DMS114 treated with DMSO at 0.1 percent for 48 hours (cell line): ENCODE measurements around the gene HSF2BP.
"Not testable (repeated sequence)": the region's sequence is repeated elsewhere in the genome, so short reads cannot be mapped to it uniquely, and the experiment has no call there.

Source experiments
- DNase-seq: peaks from one replicate; lab custom pipeline; 2025; ENCODE audit not compliant: unreplicated experiment; lab: John Stamatoyannopoulos, UW

Gene HSF2BP

DNA sequence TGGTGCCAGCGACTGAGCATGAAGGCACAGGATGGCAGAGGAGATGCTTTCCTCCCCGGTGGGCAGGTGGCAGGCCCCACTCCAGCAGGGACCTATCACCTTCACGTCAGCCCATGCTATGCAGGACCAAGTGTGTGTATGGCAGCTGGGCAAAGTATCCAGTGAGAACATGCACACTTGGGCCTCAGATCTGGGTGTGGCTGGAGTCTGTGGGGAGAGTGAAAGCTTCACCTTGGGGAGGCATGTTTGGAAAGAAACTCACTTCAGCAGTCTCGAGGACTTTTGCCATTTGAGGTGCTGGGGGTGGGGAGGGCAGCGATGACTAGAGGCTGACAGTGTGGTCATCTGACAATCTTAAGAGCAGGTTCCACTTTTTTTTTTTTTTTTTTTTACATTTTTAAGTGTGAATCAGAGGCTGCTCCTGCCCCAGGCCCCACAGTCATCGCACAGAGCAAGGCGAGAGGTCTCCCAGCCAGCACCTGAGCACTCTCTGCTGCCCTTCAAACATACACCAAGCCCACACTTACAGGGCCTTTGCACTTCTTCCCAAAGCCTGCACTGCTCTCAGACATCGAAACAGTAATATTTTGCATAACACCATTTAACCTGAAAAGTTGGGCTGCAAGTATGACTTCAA is 136.7 kb downstream of the HSF2BP start:
- DNase-seq = not testable (repeated sequence)

DNA sequence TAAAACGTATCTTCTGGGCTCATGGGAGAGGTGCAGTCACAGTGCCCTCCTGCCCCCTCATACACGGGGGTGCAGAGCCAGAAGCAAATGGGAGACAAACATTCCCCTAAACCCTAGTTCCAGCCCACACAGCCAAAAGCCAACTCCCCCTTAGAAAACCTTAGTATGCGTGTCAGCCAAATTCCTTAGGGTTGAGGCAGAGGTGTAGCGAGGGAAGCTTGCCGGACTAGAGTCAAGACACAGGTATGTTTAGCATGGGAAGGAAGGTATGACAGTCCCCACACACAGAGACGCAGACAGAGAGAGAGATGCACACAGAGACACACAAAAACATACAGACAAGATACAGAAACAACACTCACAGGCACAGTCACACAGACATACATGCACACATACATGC is 141.6 kb downstream of the HSF2BP start:
- not testable (repeated sequence) for DNase-seq

DNA sequence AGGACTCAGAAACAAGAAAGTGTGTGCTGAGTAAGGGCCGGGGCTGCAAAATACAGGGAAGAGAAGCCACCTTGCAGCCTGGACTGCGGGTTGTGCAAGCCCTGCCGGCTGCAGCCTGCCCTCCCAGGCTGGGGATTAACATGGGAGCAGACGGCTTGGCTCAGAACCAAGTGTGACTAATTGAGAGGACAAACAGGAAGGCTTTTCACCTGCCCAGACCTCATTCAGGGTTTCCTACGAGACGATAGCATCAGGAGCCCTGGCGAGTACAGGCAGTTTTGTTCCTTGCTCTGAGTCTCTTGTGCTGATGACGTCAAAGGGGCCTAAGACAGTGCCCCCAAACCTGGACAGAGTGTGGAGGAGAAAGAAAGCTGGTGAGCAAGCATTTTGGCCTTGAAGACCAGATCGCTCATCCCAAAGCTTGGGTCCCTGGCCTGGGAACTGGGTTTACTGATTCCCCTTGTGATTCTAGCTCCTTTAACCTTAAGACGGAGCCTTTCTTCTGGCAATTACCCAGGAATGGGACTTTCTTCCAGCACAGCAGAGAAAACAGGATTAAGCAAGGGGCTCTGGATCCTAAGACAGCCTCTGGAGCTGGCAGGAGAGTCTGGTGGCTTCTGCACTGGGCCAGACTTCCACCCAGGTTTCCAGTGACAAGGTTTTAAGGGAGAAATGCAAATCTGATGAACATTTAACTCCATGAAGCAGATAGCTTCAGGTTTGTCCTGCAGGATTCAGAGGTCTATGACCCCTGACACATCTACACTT is 142.2 kb downstream of the HSF2BP start:
- DNase-seq = not testable (repeated sequence)

DNA sequence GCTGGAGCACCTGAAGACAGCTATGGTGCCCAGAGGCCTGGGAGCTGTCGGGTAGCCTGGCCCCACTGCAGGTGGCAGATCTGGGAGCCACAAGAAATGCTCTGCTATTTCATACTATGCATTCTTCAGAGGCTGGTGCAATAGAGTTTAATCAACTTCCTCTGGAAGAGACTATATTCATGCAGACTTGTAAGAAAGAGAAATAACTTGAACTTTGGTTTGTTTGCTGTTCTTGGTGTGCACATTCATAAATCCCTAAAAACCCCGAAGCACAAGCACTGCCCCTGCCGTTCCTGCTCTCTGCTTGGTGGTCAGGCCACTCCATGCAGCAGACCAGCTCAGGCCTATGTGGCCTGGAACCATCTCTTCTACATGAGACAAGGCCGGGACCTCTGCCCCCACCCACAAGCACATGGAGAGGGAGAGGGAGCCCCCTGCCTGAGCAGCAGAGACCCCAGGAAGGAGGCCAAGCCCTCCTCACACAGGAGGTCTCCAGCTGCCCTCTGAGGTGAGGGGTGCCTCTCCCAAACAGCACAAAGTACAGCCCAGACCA is 142.9 kb downstream of the HSF2BP start:
- DNase-seq = not testable (repeated sequence)

DNA sequence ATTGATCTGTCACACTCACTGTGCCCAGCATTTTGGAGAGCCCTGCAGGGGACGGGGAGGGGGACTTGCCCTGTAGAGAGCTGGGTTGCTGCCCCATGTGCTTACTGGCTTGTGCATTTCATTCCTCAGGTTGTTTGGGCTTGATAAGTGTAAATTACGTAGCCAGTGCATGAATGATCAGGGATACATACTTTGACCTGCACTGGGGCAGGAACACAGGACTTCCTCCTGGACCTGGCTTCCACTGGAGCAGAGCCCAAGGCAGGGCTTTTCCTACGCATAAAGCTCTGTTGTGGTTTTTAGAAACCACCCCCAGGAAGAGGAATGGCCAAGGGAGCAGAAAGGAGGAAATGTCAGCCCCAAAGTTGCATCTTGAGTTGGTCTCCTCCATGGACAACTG is 144.5 kb downstream of the HSF2BP start:
- DNase-seq = not testable (repeated sequence)

DNA sequence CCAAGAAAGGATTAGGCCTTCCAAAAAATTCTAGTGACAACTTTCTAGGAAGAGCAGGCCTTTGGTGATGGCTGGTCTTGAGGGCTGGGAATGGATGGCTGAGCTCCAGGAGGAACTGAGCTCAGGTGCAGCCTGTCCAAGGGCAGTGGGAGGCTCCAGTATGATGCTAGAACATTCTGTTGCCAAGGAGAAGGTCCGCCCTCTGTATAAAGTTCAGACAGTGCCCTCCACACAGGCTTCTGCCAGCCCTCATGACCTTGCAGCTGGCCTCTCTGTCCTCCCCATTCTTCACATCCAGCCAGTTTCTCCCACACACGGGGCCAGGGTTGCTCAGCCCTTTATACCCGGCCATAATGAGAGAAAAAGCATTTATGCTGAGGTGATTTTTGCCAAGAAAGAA is 146.3 kb downstream of the HSF2BP start:
- DNase-seq = not testable (repeated sequence)

DNA sequence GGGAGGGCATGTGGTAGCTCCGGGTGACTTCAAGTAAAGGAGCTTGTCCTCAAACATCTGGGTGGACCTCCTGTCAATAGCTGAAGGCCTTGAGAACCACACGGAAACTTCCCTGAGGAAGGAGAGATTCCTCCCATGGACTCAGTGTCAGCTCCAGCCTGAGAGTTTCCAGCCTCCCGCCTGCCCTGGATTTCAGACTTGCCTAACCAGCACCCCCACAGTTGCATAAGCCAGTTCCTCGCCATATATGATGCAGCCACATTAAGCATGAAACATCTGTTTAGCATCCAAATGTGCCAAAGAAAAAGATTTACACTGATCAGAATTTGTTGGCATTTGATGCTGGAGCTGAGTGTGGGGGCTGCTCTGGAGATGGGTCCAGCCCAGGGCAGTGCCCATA is 148.1 kb downstream of the HSF2BP start:
- DNase-seq = not testable (repeated sequence)

DNA sequence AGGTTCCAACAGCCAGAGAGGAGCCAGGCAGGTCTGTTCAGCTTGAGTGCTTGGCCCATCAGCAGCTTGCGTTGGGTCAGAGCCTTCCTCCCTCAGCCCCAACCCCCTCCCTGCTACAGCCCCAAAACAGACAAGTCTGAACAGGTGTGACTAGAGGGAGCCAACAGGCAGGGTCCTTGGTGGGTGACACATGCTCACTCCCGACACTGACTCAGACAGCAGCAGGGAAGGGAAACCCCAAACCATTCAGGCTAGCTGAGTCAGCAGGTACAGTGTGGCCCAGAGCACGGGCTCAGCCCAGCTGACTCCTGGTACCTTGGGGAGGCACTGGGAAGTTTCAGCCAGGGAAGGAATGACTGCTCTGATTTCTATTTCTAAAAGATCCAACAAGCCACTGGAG is 148.6 kb downstream of the HSF2BP start:
- not testable (repeated sequence) for DNase-seq

DNA sequence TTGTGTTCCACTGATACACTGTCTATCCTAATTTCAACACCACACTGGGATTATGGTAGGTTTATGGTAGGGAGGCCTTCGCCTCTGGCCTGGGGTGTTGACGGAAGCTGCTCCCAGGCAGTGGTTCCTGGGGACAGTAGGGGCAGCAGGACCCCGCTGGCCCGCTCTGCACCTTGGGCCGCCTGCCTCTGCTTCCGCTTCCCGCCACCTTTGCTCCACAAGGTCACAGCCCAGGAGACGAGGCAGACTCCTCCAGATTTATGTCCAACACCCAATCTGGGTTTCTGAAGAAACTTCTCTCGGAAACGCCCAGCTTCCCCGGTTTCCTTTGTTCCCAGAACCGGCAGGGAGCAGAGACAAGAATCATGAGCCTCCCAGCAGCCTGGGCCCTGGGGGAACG is 155.4 kb downstream of the HSF2BP start:
- DNase-seq = not testable (repeated sequence)

DNA sequence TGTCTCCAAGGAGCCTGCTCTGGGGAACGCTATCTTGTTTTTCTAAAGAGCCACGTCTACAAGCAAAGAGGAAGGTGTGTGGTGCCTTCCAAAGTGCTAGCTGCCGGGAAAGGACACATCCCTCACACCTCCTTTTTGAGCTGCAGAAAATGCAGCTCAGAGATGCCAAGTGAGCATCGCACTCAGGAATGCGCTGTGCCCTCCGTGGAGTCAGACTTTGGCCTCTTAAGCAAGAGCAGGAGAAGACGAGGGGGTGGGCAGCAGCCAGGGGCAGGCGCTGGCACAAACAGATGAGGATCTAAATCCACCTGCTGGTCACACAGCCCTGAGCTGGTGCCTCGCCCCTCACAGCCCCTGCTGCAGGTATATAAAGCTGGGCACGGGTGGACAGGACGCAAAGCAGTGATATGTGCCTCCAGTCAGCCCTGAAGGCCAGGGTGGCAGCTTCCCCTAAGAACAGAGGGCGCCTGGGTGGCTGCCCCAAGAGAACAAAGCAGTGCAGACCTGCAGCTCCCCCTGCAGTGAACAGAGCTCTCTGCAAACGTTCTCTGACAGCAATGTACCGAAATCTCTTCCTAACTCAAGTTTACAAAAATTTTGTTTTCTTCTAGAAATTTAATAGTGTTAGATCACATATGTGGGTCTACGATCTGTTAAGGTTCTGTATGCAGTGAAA is 156.1 kb downstream of the HSF2BP start:
- DNase-seq = not testable (repeated sequence)

DNA sequence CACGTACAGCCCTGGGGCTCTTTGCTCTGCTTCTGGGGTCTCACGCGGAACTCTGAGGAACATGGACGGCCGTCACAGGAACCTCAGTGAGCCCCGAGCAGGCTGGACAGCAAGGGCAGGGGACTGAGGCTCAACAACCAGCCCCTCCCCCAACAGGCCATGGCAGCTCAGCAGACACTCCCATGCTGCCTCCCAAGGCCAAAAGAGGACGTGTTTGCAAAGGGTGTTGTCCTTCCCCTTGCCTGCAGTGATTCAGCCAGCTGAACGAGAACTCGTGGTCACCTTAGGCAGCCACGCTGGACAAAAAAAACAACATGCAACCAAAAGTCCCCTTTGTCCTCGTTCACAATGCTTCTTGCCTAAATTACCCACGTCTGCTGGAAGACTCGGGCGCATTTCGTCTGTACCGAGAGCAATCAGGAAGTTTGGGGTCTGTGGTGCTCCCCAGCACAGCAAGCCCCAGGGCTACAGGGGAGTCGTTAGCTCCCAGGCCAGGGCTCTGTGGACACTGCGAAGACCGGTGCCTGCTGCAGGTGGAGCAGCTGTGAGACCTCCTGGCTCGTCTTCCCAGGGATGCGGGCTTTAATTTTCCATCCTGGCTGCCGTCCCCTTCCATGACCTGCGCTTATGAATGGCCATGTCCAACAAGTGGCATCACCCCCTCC is 156.7 kb downstream of the HSF2BP start:
- DNase-seq = not testable (repeated sequence)

DNA sequence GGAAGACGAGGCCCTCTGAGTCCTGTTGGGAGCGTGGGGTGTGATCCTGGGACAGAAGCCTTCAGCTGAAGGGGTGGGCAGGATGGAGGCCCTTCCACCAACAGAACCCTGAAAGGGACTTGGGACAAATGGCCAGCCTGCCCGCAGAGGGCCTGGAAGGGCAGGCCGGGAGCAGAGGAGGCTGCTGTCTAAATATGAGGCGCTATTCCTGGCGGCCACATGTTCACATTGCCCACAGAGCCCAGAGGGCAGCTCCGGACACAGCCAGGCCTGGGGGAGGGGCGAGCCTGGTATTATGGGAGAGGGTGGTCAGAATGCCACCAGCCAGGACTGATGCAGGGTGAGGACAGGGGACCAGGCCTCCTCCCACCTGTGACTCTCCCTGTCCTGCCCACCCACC is 160.4 kb downstream of the HSF2BP start:
- DNase-seq = not testable (repeated sequence)

DNA sequence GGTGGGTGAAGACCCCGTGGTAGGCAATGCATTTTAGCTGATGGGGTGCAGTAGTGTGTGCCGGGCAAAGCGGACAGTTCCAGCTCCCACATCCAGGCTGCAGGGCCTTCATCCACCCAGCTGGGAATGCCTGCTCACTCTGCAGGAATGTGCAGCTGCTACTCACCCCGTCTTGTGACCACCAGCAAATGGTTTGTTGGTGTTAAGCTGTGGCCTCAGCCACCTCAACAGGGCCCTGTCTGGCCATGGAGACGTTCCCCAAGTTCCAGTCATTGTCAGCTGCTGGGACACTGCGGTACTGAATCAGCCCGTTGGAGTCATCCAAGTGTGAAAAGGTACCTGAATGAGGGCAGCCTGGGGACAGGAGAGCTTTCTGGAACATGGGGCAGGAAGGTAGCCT is 161.2 kb downstream of the HSF2BP start:
- not testable (repeated sequence) for DNase-seq

DNA sequence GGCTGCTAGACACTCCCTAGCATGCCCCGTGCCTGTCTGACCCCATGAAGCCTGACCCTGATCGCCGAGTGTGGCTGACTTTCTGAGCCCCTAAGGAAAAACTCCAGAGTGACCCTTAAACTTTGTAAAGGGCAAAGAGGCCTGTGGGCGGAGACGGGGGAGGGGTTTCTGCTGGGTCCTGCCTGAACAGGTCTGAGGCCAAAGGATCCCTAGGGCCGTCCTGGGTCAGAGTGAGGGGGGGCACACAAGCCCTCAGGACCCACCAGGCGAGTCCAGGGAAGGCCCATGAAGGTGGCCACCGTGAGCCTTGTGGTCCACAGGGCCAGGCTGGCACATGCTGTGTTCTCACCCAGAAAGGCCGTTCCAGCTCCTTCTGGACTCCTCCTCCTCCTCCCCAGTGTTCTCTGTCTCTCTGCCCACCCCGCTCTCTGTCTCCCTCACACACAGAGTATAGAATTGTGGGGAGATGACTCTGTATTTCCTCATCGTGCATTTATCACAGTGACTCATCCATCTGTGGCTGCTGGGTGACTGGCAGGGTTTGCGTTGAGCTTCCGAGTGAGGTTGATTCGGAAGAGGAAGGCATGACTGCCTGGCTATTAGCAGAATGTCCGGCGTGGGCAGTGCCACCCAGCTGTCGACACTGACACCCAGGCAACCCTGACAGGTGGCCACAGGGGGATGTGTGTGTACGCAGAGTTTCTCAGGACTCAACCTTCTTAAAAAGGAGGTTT is 164.8 kb downstream of the HSF2BP start:
- DNase-seq = not testable (repeated sequence)

DNA sequence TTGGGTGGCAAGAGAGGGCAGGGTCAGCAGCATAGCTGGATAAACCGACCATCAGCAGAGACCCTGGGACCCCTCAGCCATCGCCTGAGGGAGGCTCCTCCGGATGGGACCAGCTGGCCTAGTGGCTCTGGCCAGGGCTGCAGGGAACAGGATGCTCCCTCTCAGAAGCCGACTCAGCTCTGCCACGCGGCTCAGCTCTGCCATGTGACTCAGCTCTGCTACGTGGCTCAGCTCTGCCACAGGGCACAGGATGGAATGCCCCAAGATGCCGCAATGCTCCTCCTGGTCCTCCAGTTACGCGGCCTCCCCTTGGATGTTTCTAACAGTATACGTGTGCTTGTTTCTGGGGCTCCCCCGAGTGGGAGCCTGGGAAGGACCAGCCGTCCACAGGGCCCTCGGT is 165.8 kb downstream of the HSF2BP start:
- not testable (repeated sequence) for DNase-seq

DNA sequence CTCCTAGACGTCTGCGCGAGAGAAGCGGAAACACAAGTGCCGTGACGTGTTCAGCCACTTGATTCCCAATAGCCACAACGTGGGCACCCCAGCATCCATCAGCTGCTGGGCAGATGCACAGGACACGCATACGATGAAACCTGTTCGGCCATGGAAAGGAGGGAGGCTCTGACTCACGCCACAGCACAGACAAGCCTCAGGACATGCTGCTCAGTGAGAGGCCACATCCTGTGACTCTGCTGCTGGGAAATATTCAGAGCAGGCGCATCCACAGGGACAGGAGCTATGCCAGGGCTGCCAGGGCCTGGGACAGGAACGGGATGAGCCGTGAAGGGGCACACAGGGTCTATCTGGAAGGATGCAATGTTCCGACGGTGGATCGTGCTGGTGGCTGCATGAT is 171.1 kb downstream of the HSF2BP start:
- DNase-seq = not testable (repeated sequence)

DNA sequence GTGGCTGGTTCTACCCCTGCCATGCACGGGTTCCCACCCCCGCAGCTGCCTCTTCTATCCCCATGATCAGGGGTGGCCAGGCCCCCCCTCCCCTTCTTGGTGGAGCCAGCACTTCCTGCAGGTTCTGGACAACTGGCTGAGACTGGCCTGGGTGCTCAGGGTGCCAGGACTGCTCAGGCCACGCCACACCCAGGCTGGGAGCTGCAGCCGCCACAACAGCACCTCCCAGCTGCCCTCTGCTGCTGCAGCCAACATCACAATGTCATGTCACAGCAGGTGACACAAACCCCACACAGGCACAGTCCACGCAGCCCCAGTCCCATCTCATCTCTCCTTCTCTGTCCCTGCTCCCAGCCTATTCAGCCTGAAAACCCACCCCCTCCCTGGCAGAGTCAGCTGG is 173.2 kb downstream of the HSF2BP start:
- DNase-seq = not testable (repeated sequence)

DNA sequence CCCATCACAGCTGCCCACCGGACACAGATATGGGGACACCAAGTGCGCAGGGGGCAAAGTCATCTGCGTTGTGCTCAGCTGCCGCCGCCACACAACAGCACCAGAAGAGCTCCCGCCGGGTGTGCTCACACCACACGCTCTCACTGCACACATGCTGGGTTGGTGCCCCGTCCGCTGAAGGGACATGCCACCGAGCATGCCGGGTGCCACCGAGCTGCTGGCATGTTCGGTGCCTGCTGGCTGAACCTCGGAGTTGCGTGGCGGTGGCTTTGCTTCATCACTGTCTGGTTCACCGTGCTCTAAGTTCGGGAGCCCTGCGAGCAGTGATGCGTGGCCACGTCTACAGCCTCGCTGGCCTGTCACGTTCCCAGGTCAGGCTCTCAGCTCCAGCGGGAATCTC is 174.3 kb downstream of the HSF2BP start:
- not testable (repeated sequence) for DNase-seq

DNA sequence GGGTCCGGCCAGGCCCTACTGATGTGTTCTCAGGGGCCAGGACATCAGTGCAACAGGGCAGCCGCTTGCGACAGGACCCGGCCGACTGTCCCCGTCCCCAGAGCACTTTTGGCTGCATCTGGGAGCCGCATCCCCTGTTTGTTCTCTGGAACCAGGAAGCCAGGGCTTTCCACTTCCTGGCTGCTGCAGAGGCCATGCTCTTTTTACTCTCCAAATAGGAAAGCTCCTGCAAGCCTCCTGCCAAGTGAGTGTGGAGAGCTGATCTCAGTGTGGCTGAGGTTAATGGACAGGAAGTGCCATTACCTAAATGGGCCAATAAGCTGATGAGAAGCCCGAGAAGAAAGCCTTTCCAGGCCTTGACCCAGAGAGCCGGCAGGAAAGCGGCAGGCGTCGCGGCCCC is 180.1 kb downstream of the HSF2BP start:
- DNase-seq = not testable (repeated sequence)
